Activated T-helper 17 cell treated with anti-CD3 and anti-CD28 coated beads, Interleukin-2, amount 50 U/mL, for 72 hours (primary cell): ENCODE results near the gene ENOX1. TPM values are rescaled to one million over a fixed set of nuclear protein-coding genes. Genes with fewer than 3 reads are reported as not detected.
"Not testable (repeated sequence)": the region's sequence is repeated elsewhere in the genome, so short reads cannot be mapped to it uniquely, and the experiment has no call there.

ENCODE experiments used
- ATAC-seq: fragments of 150-1000 bp; cut with Tn5 transposase; replicated peaks from 2 replicates; pipeline ENCODE4 v1.10.0; 2021; ENCODE audit warnings: mild to moderate bottlenecking, moderate library complexity
- H3K27ac Mint-ChIP-seq: one replicate; pipeline ENCODE4 v1.8.0; 2022; ENCODE audit warnings: mixed read lengths
- H3K27me3 Mint-ChIP-seq: one replicate; pipeline ENCODE4 v1.8.0; 2022; ENCODE audit warnings: mixed read lengths
- H3K36me3 Mint-ChIP-seq: one replicate; pipeline ENCODE4 v1.8.0; 2022; ENCODE audit warnings: low read depth, mild to moderate bottlenecking, mixed read lengths
- H3K4me1 Mint-ChIP-seq: one replicate; pipeline ENCODE4 v1.8.0; 2022; ENCODE audit warnings: mixed read lengths
- H3K4me3 Mint-ChIP-seq: one replicate; pipeline ENCODE4 v1.8.0; 2022; ENCODE audit warnings: mild to moderate bottlenecking, mixed read lengths
- H3K9me3 Mint-ChIP-seq: one replicate; pipeline ENCODE4 v1.8.0; 2022; ENCODE audit warnings: mixed read lengths
- total RNA-seq, 2 donors: library from RNA; stranded (reverse); gene quantifications; one replicate each; pipeline ENCODE4 v1.2.3, GENCODE V29; 2022

ENOX1 gene
- total RNA-seq, result 1 to 10 TPM in 1 of 2 donors, not detected in 1; 1.7 TPM

DNA sequence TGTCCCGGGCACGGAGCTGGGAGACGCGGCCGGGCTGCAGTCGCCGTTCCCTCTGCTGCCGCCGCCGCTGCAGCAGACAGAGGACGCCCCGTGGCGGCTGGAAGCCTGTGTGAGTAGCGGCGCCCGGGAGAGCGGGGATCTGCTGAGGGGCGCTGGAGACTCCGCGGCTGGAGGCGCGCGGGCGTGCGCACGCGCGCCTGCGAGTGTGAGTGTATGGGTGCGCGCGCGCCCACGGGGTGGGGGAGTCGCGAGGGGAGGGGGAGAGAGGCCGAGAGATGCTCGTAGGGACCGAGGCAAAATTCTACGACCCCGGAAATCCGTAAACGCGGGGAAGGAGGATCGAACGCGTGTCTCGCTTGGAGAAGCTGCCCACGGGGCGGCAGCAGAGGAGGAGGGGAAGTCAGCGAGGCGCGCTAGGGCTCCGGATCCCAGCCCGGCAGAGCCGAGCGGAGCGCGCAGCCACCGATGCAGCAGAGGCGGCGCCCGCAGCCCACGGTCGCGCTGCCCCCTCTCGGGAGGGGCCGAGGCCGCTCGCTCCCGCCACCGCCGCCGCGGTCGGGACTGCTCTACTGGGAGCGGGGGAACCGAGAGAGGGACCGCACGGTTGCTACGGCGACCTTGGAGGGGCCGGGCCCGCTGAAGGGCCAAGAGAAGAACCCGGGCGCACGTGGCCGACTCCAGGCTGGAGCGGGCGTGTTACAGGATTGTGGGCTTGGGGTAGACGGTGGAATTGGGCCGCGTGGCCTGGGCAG, at the start of gene ENOX1:
Gene ENOX1 (minus strand): TSS at position 207 of the 752 bp plus-strand sequence.
- no peak within 1 kb of the TSS for H3K27ac Mint-ChIP-seq
- H3K36me3 Mint-ChIP-seq, result no peaks in the 10 kb centered on the region
- peak within 1 kb of the TSS; percentile 74 for H3K4me3 Mint-ChIP-seq
- H3K4me1 Mint-ChIP-seq, result no peaks in the 10 kb centered on the region
- peak; percentile 68 for ATAC-seq
- H3K9me3 Mint-ChIP-seq, result no peaks in the 10 kb centered on the region
- H3K27me3 Mint-ChIP-seq, result peaks cover 43% of the 10 kb centered on the region

- H3K4me1 Mint-ChIP-seq, result no peaks in the 10 kb centered on the region
- no peak overlapping the region for H3K27ac Mint-ChIP-seq
- no peaks in the 10 kb centered on the region for H3K9me3 Mint-ChIP-seq
- H3K36me3 Mint-ChIP-seq, result no peaks in the 10 kb centered on the region
- H3K4me3 Mint-ChIP-seq, result no peak overlapping the region
- H3K27me3 Mint-ChIP-seq, result peaks cover 14% of the 10 kb centered on the region
- ATAC-seq, result no peak
These were observed 48.9 kb upstream of the ENOX1 start for GRCh38 chr13:43835701-43836100.

DNA sequence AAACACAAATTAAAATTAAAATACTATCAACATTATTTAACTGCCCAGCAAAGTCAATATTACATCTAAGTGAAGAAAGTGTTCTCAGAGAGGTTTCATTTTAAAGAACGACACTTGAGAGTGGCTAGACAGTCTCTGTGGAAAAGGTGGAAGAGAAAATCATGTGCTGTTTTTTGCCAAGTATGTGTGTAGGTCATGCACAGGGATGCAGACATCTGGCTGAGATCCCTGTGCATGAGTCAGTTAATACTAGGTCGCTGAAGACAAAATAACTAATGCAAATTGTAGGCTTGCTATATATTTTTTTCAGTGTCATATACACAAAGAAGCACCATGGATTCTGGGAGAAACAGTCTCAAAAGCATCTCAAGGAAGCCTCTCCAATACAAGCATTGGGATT, 44.3 kb upstream of the ENOX1 start:
- no peaks in the 10 kb centered on the region for H3K36me3 Mint-ChIP-seq
- no peak for ATAC-seq
- H3K4me1 Mint-ChIP-seq, result no peaks in the 10 kb centered on the region
- H3K27me3 Mint-ChIP-seq, result peaks cover 20% of the 10 kb centered on the region
- no peaks in the 10 kb centered on the region for H3K9me3 Mint-ChIP-seq
- no peak overlapping the region for H3K27ac Mint-ChIP-seq
- H3K4me3 Mint-ChIP-seq, result no peak overlapping the region

DNA sequence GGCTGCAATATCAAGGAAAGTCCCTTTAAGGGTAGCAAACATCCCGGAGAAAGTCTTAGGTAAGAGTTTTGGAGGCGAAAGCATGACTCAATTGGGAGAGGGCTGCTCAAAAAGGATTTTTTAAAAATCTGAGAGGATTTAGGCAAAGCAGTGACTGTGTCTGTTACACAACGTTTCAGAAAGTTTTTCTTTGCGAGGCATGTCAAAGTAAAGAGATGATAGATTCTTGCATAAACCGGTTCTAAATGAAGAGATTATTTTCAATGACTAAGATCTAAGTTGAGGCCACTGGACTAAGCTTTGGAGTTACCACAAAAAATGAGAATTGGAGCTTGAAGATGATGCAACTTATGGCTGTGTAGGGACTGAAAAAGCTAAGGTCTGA, 43.7 kb upstream of the ENOX1 start:
- Mint-ChIP-seq H3K9me3 (no peaks in the 10 kb centered on the region), H3K4me1 (no peaks in the 10 kb centered on the region), H3K27me3 (peaks cover 22% of the 10 kb centered on the region), H3K27ac (no peak overlapping the region), H3K4me3 (no peak overlapping the region), H3K36me3 (no peaks in the 10 kb centered on the region)
- ATAC-seq, result no peak

GRCh38 chr13:43824656-43825055, 37.9 kb upstream of the ENOX1 start:
- not testable (repeated sequence) for H3K4me3 Mint-ChIP-seq, H3K36me3 Mint-ChIP-seq, H3K9me3 Mint-ChIP-seq, H3K4me1 Mint-ChIP-seq, H3K27ac Mint-ChIP-seq, ATAC-seq, H3K27me3 Mint-ChIP-seq

DNA sequence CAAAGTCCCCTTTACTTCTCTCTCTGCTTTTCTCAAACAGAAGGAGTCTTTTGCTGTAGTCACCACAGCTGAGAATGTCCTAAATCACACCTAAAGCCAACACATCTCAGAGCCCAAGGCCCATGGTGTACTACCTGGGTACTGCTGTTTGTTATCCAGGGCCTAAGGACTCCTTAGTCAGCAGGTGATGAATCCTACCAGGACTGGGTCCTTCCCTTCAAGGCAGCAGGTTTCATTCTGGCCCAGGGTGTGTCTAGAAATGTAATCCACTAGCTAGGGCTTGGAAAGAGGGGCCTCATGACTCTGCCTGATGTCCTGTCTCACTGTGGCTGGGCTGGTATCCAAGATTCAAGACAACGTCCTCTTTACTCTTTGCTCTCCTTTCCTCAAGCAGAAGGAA, 36.2 kb upstream of the ENOX1 start:
- Mint-ChIP-seq H3K9me3 (no peaks in the 10 kb centered on the region), H3K36me3 (no peaks in the 10 kb centered on the region), H3K27me3 (peaks cover 11% of the 10 kb centered on the region), H3K4me3 (no peak overlapping the region), H3K27ac (no peak overlapping the region), H3K4me1 (no peaks in the 10 kb centered on the region)
- ATAC-seq, result no peak

- Mint-ChIP-seq H3K27ac (no peak overlapping the region), H3K27me3 (peaks cover 29% of the 10 kb centered on the region), H3K4me1 (no peaks in the 10 kb centered on the region), H3K4me3 (no peak overlapping the region), H3K9me3 (no peaks in the 10 kb centered on the region), H3K36me3 (no peaks in the 10 kb centered on the region)
- no peak for ATAC-seq
These were observed 29.7 kb upstream of the ENOX1 start for GRCh38 chr13:43816401-43816889.

- Mint-ChIP-seq H3K27me3 (peaks cover 33% of the 10 kb centered on the region), H3K27ac (no peak overlapping the region), H3K36me3 (no peaks in the 10 kb centered on the region), H3K4me1 (no peaks in the 10 kb centered on the region), H3K4me3 (no peak overlapping the region), H3K9me3 (no peaks in the 10 kb centered on the region)
- no peak for ATAC-seq
These were observed 28.4 kb upstream of the ENOX1 start for GRCh38 chr13:43815204-43815603.

- Mint-ChIP-seq H3K4me3 (no peak overlapping the region), H3K27me3 (peaks cover 25% of the 10 kb centered on the region), H3K9me3 (no peaks in the 10 kb centered on the region), H3K27ac (no peak overlapping the region), H3K36me3 (no peaks in the 10 kb centered on the region), H3K4me1 (peaks cover 4% of the 10 kb centered on the region)
- no peak for ATAC-seq
These were observed 21.9 kb upstream of the ENOX1 start for GRCh38 chr13:43808676-43809075.

- Mint-ChIP-seq H3K4me3 (no peak overlapping the region), H3K27ac (no peak overlapping the region), H3K4me1 (peaks cover 4% of the 10 kb centered on the region), H3K9me3 (no peaks in the 10 kb centered on the region), H3K36me3 (no peaks in the 10 kb centered on the region), H3K27me3 (peaks cover 18% of the 10 kb centered on the region)
- ATAC-seq, result no peak
These were observed 18.9 kb upstream of the ENOX1 start for GRCh38 chr13:43805681-43806128.

DNA sequence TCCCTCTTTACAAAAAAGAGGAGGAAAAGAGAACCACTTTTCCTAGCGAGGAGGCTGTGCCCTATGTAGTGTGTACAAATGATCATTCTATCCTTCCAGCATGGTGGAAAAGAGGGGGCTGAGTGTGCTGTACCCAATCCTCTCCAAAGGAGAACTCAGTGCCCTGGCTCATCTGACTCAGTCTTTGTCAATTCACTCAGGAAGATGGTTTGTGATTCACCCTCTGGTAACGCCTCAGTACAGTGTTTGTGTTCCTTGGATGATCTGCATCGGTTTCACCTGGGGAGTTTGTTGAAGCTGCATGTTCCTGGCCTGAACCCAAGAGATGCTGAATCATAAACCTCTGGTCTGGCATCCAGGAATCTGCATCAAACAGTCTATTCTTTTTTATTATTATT, 18.3 kb upstream of the ENOX1 start:
- Mint-ChIP-seq H3K27me3 (peaks cover 15% of the 10 kb centered on the region), H3K4me3 (no peak overlapping the region), H3K27ac (no peak overlapping the region), H3K36me3 (no peaks in the 10 kb centered on the region), H3K9me3 (no peaks in the 10 kb centered on the region), H3K4me1 (peaks cover 4% of the 10 kb centered on the region)
- ATAC-seq, result peak; percentile 95

GRCh38 chr13:43804461-43805070, 17.8 kb upstream of the ENOX1 start:
- peaks cover 16% of the 10 kb centered on the region for H3K27me3 Mint-ChIP-seq
- H3K4me1 Mint-ChIP-seq, result peaks cover 4% of the 10 kb centered on the region
- H3K27ac Mint-ChIP-seq, result no peak overlapping the region
- no peaks in the 10 kb centered on the region for H3K9me3 Mint-ChIP-seq
- H3K4me3 Mint-ChIP-seq, result no peak overlapping the region
- no peaks in the 10 kb centered on the region for H3K36me3 Mint-ChIP-seq
- ATAC-seq, result peak; percentile 29

DNA sequence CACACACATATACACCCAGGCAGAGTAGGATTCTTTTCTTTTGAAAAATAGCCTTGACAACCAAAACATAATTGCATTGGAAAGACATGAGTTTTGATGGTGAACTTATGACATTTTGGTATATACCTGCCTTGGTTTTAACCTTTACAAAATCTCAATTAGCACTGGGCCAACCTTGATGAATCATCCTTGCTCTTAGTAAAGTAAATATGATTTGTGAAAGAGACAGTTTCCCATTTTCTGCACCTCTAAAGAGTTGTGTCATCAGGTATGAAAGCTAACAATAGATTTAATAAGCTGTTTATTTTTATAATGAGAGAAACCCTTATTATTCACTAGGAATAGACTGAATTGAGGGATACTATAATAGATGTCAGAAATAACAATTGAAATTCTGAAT, 15.7 kb upstream of the ENOX1 start:
- peaks cover 16% of the 10 kb centered on the region for H3K27me3 Mint-ChIP-seq
- ATAC-seq, result no peak
- H3K4me1 Mint-ChIP-seq, result peaks cover 6% of the 10 kb centered on the region
- no peaks in the 10 kb centered on the region for H3K9me3 Mint-ChIP-seq
- H3K36me3 Mint-ChIP-seq, result no peaks in the 10 kb centered on the region
- no peak overlapping the region for H3K4me3 Mint-ChIP-seq
- no peak overlapping the region for H3K27ac Mint-ChIP-seq

- H3K27ac Mint-ChIP-seq, result no peak overlapping the region
- H3K9me3 Mint-ChIP-seq, result no peaks in the 10 kb centered on the region
- peaks cover 18% of the 10 kb centered on the region for H3K4me1 Mint-ChIP-seq
- ATAC-seq, result peak; percentile 9
- H3K4me3 Mint-ChIP-seq, result no peak overlapping the region
- no peaks in the 10 kb centered on the region for H3K36me3 Mint-ChIP-seq
- peaks cover 22% of the 10 kb centered on the region for H3K27me3 Mint-ChIP-seq
These were observed 14.1 kb upstream of the ENOX1 start for GRCh38 chr13:43800828-43801227.

DNA sequence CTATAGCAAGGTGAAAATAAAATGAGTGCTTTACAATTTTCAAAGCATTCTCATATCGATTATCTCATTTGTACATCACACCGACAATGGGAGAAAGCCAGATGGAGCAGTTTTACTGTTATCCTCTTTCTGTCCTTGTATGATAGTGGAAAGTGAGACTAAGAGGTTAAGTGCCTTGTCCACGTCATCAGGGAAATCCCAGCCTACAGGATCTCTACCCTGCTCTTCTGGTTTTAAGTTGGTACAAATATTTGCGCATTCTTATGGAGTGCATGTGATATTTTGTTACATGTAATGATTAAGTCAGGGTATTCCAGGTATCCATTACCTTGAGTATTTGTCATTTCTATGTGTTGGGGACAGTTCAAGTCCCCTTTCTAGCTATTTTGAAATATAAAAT, 12.4 kb upstream of the ENOX1 start:
- peak; percentile 63 for ATAC-seq
- no peak overlapping the region for H3K27ac Mint-ChIP-seq

More for the DNA sequence above, 12.4 kb upstream of the ENOX1 start:
- H3K4me3 Mint-ChIP-seq, result no peak overlapping the region
- peaks cover 13% of the 10 kb centered on the region for H3K4me1 Mint-ChIP-seq
- H3K36me3 Mint-ChIP-seq, result no peaks in the 10 kb centered on the region
- peaks cover 29% of the 10 kb centered on the region for H3K27me3 Mint-ChIP-seq
- H3K9me3 Mint-ChIP-seq, result no peaks in the 10 kb centered on the region
